Smooth muscle cell of the umbilical artery (primary cell): ENCODE measurements around the gene DDOST. TPM values are rescaled to one million over a fixed set of nuclear protein-coding genes. Genes with fewer than 3 reads are reported as not detected.

Experiments used
- total RNA-seq: library from RNA; depleted of rRNA; stranded (reverse); fragments of >200 nt; gene quantifications from 2 replicates; pipeline ENCODE4 v1.2.3, GENCODE V29; 2014

The DDOST gene
- 445 and 563 TPM in 2 replicates for total RNA-seq

GRCh38 chr1:20661207-20662109 is at the start of gene DDOST:
Gene DDOST (minus strand): TSS chr1:20661369. CDS start chr1:20661350, 19 bp downstream.

GRCh38 chr1:20633190-20634064 is 27.7 kb downstream of the DDOST start, which contains the start of gene PINK1:
Gene PINK1 (plus strand): TSS chr1:20633458. CDS start chr1:20633549, 91 bp downstream.

Other genes starting within 250 kb of the DDOST start
- gene CAMK2N1, start 175.2 kb downstream of the DDOST start, total RNA-seq, result 2.1 and 8.5 TPM in 2 replicates
- 27.3 and 30.6 TPM in 2 replicates for gene MUL1, start 153.2 kb downstream of the DDOST start, total RNA-seq
- gene FAM43B, start 108.8 kb downstream of the DDOST start, total RNA-seq, result 0.09 TPM in 1 of 2 replicates, not detected in the other
- gene CDA, start 72.3 kb downstream of the DDOST start, total RNA-seq, result 0.92 TPM in 1 of 2 replicates, not detected in the other
- gene PINK1, start 27.9 kb downstream of the DDOST start, total RNA-seq, result 62.7 and 68.4 TPM in 2 replicates
- 1.2 and 2.2 TPM in 2 replicates for gene KIF17, start 56.6 kb upstream of the DDOST start, total RNA-seq
- 0.89 and 8.5 TPM in 2 replicates for gene SH2D5, start 71.3 kb upstream of the DDOST start, total RNA-seq
- 252 and 277 TPM in 2 replicates for gene HP1BP3, start 125.9 kb upstream of the DDOST start, total RNA-seq